IPS-18a (cell line): ENCODE results near the gene NTM.

Experiments used
- H3K27ac ChIP-seq: one replicate; pipeline ENCODE4 v1.5.1; 2013; ENCODE audit warnings: low read length
- H3K27me3 ChIP-seq: one replicate; pipeline ENCODE4 v1.6.1; 2013; ENCODE audit warnings: mild to moderate bottlenecking, low read length; ENCODE audit not compliant: control insufficient read depth, insufficient read depth
- H3K36me3 ChIP-seq: one replicate; pipeline ENCODE4 v1.6.1; 2013; ENCODE audit warnings: low read depth, low read length; ENCODE audit not compliant: control insufficient read depth
- H3K4me1 ChIP-seq: one replicate; pipeline ENCODE4 v1.6.1; 2013; ENCODE audit warnings: low read depth, low read length; ENCODE audit not compliant: control insufficient read depth
- H3K4me3 ChIP-seq: one replicate; pipeline ENCODE4 v1.5.1; 2013; ENCODE audit warnings: low read length
- H3K9ac ChIP-seq: one replicate; pipeline ENCODE4 v1.6.1; 2013; ENCODE audit warnings: mild to moderate bottlenecking, low read length, moderate library complexity
- H3K9me3 ChIP-seq: one replicate; pipeline ENCODE4 v1.6.1; 2013; ENCODE audit warnings: low read depth, low read length; ENCODE audit not compliant: control insufficient read depth

Gene NTM

DNA sequence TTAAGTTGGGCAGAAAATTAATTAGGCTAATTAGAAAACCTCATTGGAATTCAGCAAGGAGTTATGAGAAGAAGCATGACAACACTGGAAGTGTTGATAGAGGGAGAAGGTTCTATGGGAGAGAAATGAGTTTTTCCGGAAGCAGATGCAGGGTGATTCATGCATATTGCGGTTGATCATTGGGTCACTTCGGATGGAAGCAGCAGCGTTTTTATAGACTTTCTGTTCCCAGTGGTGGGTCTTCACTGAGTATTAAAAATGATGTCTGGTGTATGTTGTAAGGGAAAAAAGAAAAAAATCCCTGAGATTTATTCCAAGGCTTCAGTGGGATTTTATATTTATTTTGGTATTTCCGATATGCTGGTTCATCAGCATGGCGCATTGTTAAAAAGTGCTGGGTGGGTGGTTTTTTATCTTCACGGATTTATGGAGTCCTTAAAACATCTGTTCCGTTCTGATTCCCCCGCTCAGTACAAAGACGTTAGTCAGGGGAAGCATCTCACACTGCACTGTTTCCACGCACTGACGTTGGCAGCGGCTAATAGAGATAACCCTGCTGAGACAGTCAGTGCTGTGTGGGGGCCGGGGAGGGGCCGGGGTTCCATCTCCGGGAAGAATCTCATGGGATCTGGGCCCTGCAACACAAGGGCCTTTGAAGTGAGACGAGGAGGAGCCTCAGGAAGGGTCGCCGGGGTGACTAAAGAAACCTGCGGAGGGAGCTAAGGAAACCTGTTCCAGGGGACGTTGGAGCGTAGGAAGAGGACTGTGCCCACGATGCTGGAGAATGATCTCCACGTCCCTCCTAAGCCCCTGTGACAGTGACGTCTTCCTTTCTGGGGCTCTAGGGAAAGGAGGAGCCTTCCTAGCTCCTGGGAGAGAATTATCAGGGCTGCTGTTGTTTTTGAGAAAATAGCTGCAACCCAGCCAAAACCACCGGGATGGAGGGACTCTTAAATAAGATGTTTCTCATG is 390.0 kb downstream of the NTM start:
- H3K4me1 ChIP-seq, result no peaks in the 10 kb centered on the region
- no peak overlapping the region for H3K9ac ChIP-seq
- no peak overlapping the region for H3K27ac ChIP-seq
- no peaks in the 10 kb centered on the region for H3K36me3 ChIP-seq
- H3K9me3 ChIP-seq, result no peaks in the 10 kb centered on the region
- no peaks in the 10 kb centered on the region for H3K27me3 ChIP-seq
- no peak overlapping the region for H3K4me3 ChIP-seq

- Histone ChIP-seq H3K4me1 (no peaks in the 10 kb centered on the region), H3K9ac (no peak overlapping the region), H3K9me3 (no peaks in the 10 kb centered on the region), H3K27me3 (no peaks in the 10 kb centered on the region), H3K4me3 (no peak overlapping the region), H3K27ac (no peak overlapping the region), H3K36me3 (no peaks in the 10 kb centered on the region)
Observed at GRCh38 chr11:131762346-131763110, 392.1 kb downstream of the NTM start.

- H3K9me3 ChIP-seq, result no peaks in the 10 kb centered on the region
- H3K9ac ChIP-seq, result no peak overlapping the region
- H3K36me3 ChIP-seq, result no peaks in the 10 kb centered on the region
- no peak overlapping the region for H3K4me3 ChIP-seq
- H3K4me1 ChIP-seq, result no peaks in the 10 kb centered on the region
- H3K27ac ChIP-seq, result no peak overlapping the region
- no peaks in the 10 kb centered on the region for H3K27me3 ChIP-seq
Observed at GRCh38 chr11:131763193-131763890, 392.9 kb downstream of the NTM start.

DNA sequence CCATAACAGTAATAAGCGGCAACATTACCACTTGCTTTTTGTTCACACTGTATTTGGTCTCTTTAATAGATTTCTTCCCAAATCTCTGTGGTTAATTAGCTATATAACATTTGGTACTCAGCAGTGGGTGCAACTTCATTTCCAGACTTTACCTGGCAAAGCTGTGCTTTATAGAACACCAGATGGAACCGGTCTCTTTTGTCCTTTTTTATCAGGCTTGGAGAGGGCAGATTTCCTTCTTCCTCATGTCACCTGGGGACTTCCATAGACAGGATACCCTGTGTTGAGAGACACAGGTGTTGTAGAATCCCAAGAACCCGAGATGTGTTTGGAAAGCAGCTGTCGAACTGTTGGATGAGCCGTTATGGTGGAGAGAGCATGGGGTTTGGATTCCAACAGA is 393.7 kb downstream of the NTM start:
- Histone ChIP-seq H3K36me3 (no peaks in the 10 kb centered on the region), H3K4me1 (no peaks in the 10 kb centered on the region), H3K27me3 (no peaks in the 10 kb centered on the region), H3K9me3 (no peaks in the 10 kb centered on the region), H3K27ac (no peak overlapping the region), H3K9ac (no peak overlapping the region), H3K4me3 (no peak overlapping the region)

GRCh38 chr11:131764649-131765048 is 394.2 kb downstream of the NTM start:
- H3K4me1 ChIP-seq, result no peaks in the 10 kb centered on the region

DNA sequence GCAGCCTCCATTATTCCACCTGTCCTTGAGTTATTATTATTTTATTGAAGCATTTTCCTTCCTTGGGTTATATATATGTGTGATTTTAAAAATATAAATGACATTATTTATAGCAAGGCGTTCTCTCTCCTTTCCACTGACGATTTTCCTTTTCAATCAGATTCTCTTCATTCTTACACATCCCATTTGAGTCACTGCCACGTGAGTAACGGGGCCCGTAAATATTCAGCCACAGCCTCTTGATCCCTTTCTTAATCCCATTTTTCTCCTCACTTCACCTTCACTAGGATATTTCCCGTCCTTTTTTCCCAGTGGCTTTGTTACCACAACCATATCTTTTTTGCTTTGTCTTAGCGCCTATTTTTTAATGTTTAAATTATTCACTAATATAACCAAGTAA is 396.2 kb downstream of the NTM start:
- no peaks in the 10 kb centered on the region for H3K4me1 ChIP-seq
- H3K27me3 ChIP-seq, result no peaks in the 10 kb centered on the region
- no peak overlapping the region for H3K4me3 ChIP-seq
- H3K9ac ChIP-seq, result no peak overlapping the region
- H3K27ac ChIP-seq, result no peak overlapping the region
- no peaks in the 10 kb centered on the region for H3K36me3 ChIP-seq
- no peaks in the 10 kb centered on the region for H3K9me3 ChIP-seq

More at GRCh38 chr11:131764649-131765048, 394.2 kb downstream of the NTM start:
- Histone ChIP-seq H3K36me3 (no peaks in the 10 kb centered on the region), H3K9ac (no peak overlapping the region), H3K4me3 (no peak overlapping the region), H3K27me3 (no peaks in the 10 kb centered on the region), H3K27ac (no peak overlapping the region), H3K9me3 (no peaks in the 10 kb centered on the region)

GRCh38 chr11:131767421-131767820 is 397.0 kb downstream of the NTM start:
- no peak overlapping the region for H3K9ac ChIP-seq
- H3K9me3 ChIP-seq, result no peaks in the 10 kb centered on the region
- no peaks in the 10 kb centered on the region for H3K36me3 ChIP-seq
- no peaks in the 10 kb centered on the region for H3K27me3 ChIP-seq
- no peak overlapping the region for H3K27ac ChIP-seq
- no peaks in the 10 kb centered on the region for H3K4me1 ChIP-seq
- no peak overlapping the region for H3K4me3 ChIP-seq

GRCh38 chr11:131770801-131771200 is 400.4 kb downstream of the NTM start:
- H3K9me3 ChIP-seq, result no peaks in the 10 kb centered on the region
- no peak overlapping the region for H3K27ac ChIP-seq
- no peaks in the 10 kb centered on the region for H3K4me1 ChIP-seq
- H3K27me3 ChIP-seq, result no peaks in the 10 kb centered on the region
- H3K36me3 ChIP-seq, result no peaks in the 10 kb centered on the region
- H3K4me3 ChIP-seq, result no peak overlapping the region
- no peak overlapping the region for H3K9ac ChIP-seq

GRCh38 chr11:131771471-131771870 is 401.1 kb downstream of the NTM start:
- H3K27me3 ChIP-seq, result no peaks in the 10 kb centered on the region

DNA sequence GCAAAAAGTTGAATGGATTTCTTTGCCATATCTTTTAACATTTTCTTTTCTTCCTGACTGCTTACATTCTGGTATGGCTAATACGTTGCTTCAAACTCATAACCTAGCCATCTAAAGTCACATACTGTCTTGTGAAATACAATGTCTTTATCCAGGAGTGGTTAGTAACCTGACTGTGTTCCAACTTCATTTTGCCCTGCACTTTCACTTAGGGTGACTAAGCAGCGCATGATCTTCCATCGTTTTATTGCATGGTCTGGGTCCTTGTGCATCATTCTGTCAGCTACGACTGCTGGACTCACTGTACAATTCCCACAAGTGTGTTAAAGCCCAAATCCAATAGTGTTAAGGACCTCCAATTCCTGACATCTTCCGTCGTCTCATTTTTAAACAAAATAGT is 403.2 kb downstream of the NTM start:
- H3K36me3 ChIP-seq, result no peaks in the 10 kb centered on the region
- H3K9ac ChIP-seq, result no peak overlapping the region
- no peak overlapping the region for H3K27ac ChIP-seq
- H3K4me1 ChIP-seq, result no peaks in the 10 kb centered on the region
- H3K4me3 ChIP-seq, result no peak overlapping the region
- no peaks in the 10 kb centered on the region for H3K27me3 ChIP-seq
- no peaks in the 10 kb centered on the region for H3K9me3 ChIP-seq

More at GRCh38 chr11:131771471-131771870, 401.1 kb downstream of the NTM start:
- Histone ChIP-seq H3K4me1 (no peaks in the 10 kb centered on the region), H3K9me3 (no peaks in the 10 kb centered on the region), H3K4me3 (no peak overlapping the region), H3K27ac (no peak overlapping the region), H3K36me3 (no peaks in the 10 kb centered on the region), H3K9ac (no peak overlapping the region)

DNA sequence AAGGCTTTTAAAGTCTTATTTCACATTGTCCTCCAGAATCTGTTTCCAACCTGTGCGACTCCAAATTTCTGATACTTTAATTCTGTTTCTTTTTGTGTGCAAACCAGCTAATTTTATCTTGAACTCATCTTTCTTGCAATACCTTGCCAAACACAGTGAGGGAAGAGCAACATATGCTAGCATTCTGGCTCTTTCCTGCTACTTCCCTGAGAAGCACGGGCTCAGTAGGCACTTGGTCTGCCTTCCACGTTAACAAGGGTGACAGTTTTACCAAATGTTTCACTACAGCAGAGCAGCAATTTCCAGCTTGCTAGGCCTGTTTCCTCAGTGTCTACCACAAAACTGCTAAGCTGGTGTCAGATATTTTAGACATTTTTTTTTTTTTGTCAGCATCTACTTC is 405.8 kb downstream of the NTM start:
- no peaks in the 10 kb centered on the region for H3K4me1 ChIP-seq
- no peak overlapping the region for H3K4me3 ChIP-seq
- H3K27me3 ChIP-seq, result no peaks in the 10 kb centered on the region
- no peaks in the 10 kb centered on the region for H3K9me3 ChIP-seq
- no peaks in the 10 kb centered on the region for H3K36me3 ChIP-seq
- H3K27ac ChIP-seq, result no peak overlapping the region
- H3K9ac ChIP-seq, result no peak overlapping the region
